Measurements from ENCODE around the gene TRHDE.

TRHDE gene

DNA sequence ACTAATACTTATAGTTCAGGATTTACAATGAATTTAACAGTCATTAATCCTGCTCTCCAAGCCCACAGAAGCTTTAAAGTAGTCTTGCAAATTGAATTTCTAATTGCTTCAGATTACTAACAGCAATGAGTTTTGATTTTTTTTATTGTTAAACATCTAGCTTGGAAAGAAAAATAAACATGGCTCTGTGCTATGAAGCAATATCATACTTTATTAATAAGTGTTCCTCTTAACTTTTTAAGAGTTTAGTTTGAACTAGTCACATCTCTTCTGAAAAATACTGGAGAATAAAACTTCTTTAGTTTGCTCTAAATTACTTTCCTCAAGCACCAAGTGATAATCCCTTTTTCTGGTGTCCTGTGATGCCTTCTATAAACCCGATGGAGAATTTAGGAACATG lies 250.2 kb downstream of the TRHDE start:
- no peak for DNase-seq

DNA sequence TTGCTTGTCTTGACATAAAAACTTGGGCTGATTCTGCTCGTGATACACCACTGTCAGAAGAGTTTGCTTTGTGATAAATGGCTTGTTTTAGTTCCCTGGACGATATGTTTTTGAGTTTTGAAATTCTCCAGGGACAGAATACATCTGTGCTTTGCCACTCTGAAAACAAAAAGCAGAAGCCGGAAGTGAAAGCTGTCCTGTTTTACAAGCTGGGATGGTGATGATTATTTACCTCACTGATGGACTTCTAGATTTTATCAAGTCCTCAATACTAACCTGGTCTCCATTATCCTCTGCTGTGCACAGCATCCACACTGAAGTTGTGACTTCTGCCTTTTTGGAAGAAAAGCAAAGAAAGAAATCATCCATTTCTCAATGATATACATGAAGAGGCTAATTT lies 251.6 kb downstream of the TRHDE start:
- no peak for DNase-seq

DNA sequence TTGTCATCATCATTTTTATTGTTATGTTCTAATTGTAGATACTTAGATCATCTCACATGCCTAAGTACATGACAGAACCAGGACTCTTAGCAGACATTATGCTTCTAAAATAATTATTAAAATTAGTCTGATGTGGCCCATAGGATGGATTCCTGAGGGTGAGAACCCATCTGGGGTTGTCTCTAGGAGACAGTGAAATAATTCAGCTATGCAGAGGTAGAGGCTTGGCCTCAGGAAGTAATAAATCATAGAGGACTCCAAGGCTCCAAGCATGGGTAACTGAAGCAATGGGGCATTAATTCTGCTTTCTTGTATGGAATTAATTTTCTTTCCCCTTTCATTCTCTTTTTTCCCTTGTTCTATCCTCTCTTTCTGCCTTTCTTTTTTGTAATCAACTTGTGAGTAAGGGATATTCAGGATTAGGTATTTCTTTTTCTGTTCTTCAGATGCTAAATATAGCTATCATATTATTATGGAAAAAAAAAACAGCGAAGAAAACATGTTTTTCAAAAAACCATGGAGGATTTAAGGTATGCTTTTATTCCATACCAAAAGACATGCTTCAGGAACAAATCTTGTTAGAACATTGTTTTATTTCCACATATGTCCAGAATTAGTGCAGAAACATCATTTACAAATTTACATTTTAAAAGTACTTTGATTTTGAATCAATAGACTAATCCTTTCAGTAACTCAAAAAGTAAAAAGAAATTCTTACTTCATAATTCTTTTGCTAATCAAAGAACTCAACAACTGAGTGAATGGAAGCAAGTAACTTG lies 263.2 kb downstream of the TRHDE start:
- no peak for DNase-seq

DNA sequence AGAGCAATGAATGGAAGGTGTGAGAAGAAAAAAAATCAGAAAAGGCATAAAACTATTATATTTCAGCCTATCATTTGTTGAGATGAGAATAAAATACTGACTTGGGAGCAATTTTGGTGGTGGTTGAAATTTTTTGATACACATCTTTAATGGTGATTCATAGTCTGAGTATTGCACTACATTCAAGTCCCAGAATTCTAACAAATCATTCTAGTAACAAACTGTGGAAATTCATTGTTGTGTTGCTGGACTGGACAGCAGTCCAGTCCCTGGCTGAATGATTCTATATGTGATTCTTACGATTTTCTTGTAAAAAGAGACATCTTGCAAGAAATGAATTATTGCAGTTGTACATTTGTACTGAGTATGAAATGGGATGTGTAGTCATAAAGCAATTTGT lies 268.6 kb downstream of the TRHDE start:
- DNase-seq: no peak

DNA sequence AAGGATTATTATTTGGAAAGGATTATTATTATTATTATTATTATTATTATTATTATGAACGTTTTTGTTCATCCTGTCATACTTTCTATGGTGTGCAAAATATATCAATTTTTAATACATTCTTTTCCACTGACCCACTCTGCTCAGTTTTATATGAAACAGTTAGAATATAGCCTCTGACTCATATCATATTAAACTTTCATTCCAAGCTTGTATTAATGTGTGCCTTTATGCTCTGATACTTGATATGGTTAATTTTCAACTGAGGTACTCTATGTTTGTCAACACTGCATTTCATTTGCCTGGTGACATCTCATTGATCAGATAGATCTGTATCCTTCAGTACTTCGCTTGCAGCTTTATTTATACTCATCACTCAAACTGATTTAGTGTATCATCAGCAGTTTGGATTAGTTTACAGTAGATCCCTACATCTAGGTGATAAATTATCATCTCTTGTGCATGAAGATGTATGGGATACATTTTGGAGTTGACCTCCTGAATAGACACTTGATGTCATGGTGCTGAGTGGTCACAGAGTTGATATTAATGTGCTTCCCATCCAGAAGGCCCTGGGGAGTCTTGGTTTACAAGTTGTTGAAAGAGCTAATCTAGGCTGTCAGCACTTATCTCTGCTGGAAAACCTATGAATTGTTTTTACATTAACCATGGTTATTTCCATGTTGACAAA lies 271.8 kb downstream of the TRHDE start:
- DNase-seq: no peak

DNA sequence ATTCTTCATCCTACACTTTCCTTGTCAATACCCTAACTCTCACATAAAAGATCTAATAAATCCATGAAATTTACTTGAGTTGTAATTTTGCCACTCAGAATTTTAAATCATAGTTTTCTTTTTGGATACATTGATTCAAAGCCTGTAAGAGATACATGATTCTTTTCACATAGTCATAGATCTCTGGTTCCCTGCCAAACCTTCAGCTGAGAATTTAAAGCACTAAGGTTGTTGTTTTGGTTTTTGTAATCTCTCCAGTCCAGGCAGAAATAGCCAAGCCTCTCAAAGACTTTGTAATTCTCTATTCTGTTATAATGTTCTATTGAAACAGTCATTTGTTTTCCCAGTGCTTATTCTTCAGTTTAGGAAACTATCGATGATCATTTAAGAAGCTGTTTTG lies 273.9 kb downstream of the TRHDE start:
- no peak for DNase-seq

DNA sequence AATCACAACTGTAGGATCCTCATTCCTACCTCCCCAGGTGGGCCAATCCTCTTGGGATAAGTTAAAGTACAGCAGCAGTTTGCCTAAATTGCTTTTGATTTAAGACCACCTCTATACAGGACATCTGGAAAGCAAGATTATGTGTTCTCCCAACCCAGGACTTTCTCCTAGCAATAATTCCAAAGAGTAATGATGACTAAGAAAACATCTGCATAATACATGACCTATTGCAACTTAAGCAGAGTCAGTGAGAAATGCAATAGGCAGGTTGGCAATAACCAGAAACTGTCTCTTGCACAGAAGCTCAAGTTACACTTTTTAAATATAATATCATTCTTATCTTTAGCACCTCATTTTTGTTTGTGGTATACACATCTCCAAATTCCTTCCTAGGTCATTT lies 275.4 kb downstream of the TRHDE start:
- no peak for DNase-seq

DNA sequence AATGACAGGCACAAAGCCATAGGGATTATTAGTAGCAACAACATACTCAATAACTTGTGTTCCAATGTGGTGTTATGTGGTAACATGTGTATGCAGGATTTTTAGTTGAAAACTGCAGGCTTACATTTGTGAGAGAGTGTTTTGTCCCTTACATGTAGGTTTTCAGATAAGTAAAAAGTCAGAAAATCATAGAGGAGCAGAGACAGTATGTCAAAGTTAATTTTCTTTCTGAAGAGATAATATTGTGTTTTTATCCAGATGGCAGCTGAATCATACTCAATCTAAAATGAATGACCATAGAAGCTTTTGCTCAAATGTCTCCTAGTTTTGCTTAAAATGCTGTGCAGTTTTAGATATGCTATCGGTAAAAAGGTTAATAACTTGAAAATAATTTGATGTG lies 277.0 kb downstream of the TRHDE start:
- no peak for DNase-seq

DNA sequence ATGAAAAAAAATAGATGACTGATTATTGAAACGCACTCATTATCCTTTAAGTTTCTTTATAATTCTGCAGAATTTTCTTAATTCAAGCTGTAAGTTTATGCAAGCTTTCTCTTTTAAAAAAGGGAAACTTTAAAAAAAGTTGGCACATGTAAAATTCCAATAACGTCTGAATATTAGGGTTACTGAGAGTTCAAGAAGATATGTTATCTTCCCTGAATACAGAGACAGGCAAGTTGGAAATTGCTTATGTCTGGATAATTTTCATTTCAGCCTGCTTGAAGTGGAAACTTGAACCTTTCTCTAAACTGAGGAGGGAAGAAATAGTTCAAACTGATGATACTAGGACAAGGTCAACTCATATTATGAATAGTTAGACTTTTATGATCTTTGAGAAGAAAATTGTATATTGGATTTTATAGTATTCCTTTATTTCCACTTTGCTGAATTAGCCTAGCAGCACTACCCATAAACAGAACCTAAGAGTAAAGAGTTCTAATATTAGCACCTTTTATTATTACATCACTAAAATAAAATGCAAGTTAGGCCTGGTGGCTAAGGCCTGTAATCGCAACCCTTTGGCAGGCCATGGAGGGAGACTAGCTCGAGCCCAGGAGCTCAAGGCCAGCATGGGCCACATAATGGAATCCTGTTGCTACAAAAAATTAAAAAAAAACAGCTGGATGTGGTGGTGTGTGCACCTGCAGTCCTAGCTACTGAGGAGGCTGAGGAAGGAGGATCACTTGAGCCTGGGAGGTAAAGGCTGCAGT lies 288.0 kb downstream of the TRHDE start:
- no peak for DNase-seq

DNA sequence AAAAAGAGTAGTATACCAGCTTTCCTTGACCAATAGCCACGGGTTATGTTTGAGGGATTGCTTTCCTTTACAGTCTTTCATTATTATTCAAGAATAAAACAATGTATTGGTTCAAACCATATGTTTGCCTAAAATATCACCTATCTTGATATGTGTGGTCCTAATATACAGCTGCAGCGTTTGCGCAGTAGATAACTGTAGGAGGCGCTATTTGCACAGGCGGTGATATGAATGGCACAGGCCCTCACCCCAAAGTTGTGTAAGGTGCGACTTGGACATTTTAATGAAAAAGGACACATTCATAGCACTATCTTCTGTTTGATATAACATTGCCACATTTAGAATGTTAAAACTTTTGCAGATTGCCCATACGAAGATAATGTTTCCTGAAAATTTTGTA lies 298.4 kb downstream of the TRHDE start:
- no peak for DNase-seq

DNA sequence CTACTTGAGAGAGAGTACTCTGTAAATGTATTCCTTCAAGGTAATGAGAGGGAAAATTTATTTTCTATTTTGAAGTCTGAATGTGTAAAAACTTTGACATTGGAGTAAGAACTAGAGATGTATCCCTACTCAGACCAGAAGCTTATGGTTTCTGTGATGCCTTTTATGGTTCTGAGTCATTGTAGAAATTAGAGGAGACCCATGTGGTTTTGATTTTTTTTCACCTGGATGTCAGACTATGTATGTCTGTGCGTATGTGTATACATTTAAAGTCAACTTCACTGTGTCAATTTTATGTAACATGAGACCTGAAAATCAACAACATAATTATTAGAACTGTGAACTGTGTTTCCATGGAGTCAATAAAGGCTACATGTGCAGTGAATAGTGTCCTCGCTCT lies 302.0 kb downstream of the TRHDE start:
- DNase-seq: no peak

DNA sequence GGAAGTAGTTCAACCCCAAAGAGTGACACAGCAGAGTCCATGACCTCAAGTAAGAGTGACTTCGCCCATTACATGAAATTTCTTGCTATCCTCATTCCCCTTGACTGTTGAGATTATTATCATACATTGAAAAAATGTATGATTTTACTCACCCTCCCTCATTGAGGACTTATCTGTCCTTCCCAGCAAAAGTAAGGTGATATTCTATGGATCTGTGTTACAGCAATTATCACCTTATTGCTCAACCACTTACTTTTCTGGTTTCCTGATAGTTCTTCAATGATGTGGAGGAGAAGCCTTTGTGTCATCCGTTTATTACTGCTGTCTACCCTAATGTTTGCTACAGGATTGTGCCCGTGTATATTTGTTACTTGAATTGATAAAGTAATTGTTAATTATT lies 306.2 kb downstream of the TRHDE start:
- DNase-seq: no peak

DNA sequence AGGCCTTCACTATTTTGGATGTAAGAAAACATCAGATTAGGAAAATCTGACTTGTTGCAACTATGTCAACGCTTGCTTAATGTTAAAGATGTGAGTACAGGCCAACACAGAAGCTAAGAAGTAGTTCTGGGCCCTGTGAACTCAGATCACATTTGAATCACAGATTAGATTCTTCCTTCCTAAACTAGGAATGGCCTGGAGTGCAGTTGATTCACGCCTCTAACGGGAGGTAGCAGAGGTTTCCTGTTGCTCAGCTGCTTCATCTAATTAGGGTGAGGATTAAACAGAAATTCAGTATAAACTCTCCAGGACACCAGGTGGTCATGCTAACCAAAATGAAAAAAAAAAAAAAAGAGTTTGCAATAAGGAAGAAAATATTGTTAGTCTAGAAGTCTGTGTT lies 314.3 kb downstream of the TRHDE start:
- peak in 1 of 14 donors; percentile 6 for DNase-seq

DNA sequence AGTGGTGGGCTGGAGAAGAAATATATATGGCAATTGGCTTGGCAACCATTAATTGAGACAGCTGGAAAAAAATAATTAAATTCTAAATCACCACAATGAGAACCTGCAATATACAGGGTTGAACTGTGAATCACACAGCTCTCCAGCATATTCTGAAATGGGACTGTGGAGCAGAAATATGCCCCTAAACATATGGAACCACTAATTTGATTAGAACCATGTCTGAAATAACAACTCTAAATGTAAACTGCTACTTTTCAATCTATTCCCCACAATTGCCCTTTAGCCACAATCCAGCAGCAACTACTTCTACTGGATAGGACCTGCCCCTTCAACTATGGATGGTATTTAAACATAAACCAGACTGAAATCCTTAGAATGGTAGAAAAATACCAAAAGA lies 330.4 kb downstream of the TRHDE start:
- DNase-seq: no peak

DNA sequence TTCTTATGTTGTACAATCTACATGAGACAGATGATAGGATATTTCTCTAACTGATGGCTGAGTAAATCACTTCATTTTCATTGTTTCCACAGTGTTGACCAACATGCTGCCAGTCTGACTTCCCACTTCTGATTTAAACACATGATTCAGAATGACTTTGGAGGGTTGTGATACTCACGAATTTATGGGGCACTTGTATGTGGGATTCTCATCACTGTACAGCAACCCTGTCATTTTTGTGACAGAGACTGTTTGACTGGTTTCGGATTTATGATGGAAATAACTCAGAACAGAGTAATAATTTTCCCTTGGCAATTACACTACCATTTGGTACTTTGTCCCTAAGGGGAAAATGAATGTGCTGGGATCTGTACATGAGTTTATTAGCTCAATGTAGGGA lies 333.8 kb downstream of the TRHDE start:
- no peak for DNase-seq

DNA sequence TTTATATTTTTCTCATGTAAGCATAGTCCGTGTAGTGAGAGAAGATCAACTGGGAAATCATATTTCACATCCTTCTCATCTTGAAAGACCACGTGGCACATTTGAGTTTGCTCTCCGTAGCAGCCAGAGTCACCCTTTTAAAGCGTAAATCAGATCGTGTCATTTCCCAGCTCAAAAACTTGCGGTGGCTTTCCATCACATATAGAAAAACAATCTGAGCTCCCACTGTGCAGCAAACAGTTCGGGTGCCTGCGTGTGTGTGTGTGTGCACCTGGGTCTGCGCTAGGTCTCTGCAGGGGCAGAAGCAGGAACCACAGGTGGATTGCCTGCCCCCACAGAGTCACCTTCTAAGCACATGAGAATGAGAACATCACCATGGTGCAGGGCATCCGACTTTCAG lies 338.2 kb downstream of the TRHDE start:
- DNase-seq: no peak

DNA sequence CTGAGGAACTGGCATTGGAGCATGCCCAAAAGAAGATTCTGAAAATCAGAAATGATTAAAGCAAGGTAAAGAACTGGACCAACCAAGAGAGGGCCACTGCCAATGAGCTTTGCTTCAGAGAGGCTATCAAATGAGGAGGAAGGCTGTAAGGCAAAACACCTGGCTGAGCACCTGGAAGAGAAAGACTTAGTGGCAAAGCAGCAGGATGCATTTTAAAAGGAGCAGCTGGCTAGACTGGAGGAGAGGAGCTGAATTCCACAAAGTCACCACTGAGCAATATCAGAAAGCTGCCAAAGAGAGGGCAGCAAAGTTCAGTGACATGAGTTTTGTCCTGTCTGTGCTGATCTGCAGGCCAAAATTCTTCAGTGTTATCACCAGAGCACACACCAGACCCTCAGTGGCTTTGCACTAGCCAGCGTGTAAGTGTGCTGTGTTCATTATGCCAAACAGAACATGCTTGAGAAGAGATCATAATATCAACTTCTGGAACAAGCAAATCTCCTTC lies 338.7 kb downstream of the TRHDE start:
- no peak for DNase-seq

DNA sequence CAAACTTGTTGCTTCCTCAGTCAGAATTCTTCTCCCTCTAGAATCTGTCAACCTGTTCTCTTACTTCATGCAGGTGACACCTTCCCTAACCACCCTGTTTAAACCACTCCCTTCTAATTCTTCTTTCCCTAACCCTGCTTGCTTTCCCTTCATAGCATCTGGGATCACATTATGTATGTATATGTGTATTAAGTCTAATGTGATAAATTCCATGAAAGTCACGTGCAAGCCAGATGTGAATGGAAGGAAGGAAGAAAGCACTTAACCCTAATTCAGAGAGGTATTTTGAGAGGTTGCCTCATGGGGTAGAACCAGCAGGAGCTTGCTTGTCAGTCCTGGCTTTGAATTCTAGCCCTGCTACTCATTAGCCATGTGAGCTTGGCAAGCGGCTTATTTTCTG lies 340.0 kb downstream of the TRHDE start:
- no peak for DNase-seq

DNA sequence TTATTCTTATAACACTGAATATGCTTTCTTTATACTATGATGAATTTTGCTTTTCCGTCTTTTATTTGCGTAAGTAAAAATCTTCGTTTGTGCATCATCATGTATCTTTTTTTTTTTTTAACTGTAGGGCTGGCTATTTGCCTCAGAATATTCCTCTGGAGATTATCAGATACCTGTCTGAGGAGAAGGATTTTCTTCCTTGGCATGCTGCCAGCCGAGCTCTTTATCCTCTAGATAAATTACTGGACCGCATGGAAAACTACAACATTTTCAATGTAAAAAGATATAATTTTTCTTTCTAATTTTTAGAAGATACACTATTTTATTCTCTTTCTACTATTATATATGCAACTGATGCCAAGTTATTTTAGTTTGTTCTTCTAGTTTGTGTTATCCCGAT lies 346.6 kb downstream of the TRHDE start:
- no peak for DNase-seq

DNA sequence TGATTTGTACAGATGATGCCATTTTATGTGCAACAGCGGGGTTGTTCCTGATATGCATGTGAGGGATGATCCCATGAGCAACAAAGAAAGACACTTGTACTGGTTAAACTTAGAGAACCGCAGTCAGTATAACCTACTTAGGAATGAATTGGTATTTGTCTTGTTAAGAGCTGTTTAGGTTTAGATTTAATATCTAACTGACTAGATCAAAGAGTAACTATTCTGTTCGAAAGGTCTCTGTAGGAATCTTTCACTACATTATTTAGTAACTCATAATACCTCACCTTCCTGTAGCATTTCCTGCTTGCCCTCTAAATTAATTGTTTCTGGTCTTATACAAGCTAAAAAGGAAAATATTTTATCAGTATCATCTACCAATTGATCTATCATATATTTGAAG lies 350.4 kb downstream of the TRHDE start:
- DNase-seq: no peak

DNA sequence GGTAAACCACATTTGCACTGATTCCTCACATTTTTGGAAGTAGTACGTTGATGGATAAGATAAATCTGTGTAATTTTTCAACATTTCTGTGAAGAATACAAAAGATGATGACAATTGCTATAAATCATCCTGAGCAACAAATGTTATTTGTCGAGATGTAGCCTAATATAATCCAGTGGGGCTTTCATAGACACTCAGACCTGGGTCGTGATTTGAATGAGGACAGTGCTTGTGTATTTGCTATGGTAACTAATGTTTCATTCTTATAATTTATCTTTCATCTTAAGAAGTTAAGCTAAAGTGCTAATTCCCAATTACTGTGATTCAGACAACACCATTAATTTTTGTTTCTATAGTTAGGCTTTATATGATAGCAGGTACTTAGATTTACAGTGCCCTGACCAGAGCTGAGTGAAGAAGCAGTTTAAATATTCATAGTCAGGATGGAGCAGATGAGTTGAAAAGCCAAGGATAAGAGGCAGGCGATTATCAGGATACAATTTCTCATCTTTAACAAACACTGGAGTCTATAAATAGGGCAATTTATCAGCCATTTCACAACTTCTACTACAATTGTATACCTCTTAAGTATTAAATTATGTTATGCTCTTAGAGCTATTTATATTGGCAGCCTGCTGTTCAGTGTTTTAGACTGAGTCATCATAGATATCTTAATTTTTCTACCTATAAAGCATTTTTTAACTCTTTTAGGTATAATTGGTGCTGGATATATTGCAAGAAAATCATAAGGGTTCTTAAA lies 359.9 kb downstream of the TRHDE start:
- DNase-seq: no peak

DNA sequence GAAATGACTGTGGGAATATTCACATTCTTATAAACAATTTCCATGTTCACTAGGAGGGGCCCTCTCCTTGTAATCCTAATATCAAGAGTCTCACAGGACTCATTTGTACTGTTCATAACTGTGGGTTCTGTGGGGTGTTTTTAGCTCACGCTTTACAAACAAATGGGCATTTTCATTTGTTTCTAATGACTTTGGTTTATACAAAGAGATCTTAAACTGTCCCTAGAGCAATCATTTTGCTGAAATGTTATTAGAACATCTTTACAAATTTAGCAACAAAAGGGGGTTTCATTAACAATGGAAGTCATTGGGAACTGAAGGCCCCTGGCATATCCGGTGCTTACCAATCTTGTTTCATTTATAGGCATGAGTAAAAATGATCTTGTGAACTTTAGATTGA lies 370.5 kb downstream of the TRHDE start:
- no peak for DNase-seq

DNA sequence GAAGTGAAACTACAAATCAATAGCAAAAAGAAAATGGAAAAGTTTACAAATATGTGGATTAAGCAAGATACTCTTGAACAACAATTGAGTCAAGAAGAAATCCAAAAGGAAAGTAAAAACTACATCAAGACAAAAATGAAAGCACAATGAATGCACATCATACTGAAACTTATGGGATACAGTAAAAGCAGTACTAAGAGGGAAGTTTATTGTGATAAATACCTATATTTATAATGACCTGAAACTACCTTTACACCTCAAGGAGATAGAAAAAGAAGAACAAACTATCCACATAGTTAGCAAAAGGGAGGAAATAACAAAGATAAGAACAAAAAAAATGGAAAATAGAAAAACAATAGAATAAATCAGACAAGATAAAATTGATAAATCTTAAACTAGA lies 375.0 kb downstream of the TRHDE start:
- no peak for DNase-seq
